SKM-1 treated with dmso at 0.1 percent for 144 hours (cell line): ENCODE measurements around the gene GABRR2.
"Not testable (repeated sequence)": the region's sequence is repeated elsewhere in the genome, so short reads cannot be mapped to it uniquely, and the experiment has no call there.

Experiments
- DNase-seq: peaks from one replicate; lab custom pipeline; 2025; ENCODE audit not compliant: unreplicated experiment; lab: John Stamatoyannopoulos, UW

The GABRR2 gene

DNA sequence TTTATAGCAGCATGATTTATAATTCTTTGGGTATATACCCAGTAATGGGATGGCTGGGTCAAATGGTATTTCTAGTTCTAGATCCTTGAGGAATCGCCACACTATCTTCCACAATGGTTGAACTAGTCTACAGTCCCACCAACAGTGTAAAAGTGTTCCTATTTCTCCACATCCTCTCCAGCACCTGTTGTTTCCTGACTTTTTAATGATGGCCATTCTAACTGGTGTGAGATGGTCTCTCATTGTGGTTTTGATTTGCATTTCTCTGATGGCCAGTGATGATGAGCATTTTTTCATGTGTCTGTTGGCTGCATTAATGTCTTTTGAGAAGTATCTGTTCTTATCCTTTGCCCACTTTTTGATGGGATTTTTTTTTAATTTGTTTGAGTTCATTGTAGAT, 20.0 kb downstream of the GABRR2 start:
- DNase-seq = not testable (repeated sequence)

GRCh38 chr6:89291256-89291819, 23.8 kb downstream of the GABRR2 start:
- no peak for DNase-seq

DNA sequence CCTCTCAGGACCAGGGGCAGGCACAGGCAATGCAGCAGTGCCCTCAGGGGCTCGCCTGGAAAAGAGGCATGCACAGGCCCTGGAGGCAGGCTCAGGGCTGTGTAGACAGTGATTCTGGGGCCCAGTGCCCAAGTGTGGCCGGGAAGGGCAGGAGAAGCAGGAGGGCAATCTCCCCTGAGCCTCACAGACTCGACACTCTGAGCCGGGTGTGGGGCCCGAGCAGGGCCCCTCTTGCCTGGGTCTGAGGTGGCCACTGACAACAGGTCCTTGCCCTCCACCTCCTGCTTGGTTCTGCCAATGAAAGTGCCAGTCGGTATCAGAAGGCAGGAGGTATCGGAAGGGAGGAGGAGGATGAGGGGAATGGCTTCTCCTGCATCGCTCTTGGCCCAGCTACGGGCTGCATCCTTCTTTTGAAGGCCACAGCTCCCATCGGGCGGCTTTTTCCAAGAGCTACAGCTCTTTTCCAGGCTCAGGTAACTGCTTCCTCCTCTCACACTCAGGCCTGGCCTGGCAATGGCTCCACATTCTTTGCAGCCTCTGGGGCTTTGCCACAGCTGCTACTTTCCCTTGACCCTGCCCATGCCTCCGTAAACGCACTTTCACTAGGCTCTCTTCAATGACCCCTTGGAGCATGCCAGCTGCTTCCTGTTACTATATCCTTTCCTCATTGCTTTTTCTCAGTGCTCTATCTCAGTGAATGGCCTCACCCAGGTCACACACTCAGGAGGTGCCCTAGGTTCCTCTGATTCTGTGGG, 24.5 kb downstream of the GABRR2 start:
- no peak for DNase-seq

DNA sequence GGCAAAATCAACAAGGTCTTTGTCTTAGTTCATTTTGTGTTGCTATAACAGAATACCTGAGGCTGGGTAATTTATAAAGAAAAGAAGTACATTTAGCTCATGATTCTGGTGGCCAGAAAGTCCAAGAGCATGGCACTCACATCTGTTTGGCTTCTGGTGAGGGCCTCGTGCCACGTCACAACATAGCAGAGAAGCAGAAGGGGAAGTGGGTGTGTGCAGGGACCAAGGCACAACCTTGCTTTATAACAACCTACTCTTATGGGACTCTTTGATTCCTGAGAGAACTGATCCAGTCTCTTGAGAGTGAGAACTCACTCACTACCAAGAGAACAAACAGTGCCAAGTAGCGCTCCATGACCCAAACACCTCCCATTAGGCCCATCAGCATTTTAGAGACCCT, 25.4 kb downstream of the GABRR2 start:
- DNase-seq = peak; percentile 28

- DNase-seq = peak; percentile 30
These were observed 27.6 kb downstream of the GABRR2 start for GRCh38 chr6:89287351-89288028.

DNA sequence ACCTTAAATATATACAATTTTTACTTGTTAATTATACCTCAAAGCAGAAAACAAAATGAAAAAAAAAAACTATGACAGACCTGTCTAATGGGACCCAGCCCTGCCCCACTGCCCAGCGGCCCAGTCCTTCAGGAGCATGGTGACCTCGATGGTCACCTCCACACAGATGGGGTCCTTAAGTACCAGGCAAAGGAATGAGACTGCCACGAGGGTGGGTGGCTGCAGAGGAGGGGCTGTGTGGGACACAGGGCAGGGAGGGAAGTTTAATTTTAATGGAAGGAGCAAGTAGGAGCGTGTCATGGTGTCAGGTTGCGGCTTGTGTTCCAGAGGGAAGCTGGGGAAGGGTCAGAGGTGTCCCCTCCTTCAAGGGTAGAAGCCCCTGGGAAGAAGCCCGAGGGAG, 28.6 kb downstream of the GABRR2 start:
- DNase-seq = no peak

DNA sequence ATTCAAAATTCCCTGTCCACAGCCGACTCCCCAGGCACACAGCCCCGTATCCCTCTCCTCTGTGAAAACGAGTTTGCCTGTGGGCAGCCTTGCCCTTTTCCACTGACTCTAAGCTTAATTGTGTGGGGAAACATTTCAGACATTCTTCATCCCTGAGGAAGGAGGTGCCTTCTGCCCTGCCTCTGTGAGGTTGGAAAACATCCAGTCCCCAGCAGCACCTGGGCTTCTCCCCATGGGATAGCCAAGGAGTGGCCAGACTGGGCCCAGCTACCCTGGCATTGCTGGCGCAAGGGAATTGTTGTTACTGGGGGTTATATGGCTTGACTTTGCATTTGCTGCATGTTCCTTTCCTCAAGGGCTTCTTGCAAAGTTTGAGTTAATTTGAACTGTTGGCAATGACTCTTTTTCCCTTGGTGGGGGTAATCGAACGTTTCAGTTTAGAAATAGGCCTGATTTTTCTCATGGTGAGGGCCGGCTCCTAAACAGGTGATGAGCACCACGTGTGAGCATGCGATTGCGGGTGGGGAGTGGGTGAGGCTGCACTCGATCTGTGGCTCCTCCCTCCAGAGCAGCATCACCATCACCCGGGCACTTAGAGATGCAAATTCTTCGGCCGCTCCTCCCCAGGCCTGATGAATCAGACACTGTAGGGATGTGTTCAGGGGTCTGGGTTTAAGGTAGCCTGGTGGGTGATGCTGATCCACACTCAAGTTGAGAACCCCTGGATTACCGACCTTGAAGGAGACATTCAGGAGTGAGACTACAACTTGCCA, 29.9 kb downstream of the GABRR2 start:
- no peak for DNase-seq

DNA sequence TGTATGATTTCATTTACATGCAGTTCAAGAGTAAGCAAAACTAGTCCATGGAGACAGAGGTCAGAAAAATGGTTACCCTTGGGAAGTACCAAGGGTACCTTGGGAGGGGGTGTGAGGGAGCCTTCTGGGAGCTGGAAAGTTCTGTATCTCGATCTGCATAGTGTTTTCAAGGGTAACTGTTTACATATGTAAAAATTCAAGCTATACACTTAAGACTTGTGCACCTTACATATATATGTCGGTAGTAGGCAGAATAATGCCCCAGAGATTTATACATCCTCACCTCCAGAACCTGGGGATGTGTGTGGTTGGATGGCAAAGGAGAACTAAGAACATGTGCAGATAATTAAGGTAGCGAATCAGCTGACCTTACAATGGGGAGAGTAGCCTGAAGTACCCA, 31.0 kb downstream of the GABRR2 start:
- DNase-seq = no peak

DNA sequence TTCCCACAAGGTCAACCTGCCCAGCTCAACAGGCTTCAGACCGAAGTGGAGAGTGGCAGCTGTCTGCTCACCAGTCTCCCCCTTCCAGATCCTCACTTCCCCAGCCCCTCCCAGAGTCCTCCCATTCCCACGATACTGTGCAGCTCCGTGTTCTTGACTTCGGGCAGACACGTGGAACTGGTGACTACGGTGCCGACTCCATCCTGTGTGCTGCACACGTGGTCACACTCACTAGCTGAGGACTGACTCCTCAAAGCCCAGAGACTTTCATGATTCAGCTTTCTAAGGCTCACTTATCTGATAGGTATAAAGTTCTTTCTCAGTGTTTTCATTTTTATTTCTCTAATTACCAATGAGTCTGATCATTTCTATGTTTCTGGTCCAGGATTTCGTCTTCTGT, 32.4 kb downstream of the GABRR2 start:
- DNase-seq = no peak

- peak; percentile 88 for DNase-seq
These were observed 33.3 kb downstream of the GABRR2 start for GRCh38 chr6:89281779-89282246.

DNA sequence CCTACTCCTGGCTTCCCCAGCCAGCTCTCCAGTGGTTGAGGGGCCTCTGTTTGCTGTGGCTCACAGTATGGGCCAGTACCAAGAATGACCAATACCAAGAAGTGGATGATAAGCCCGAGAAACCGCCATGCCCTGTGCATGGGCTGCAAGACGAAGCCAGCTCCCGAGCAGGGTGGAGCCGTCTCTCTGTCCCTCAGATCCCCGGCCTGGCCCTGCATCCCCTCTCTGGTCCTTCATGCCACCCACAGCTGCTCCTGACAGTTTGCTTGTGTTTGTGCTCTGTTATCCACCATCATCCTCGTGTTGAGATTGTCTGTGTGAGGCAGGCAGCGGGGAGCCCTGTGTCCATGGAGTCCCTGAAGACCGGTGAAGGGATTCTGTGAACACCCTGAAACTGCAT, 36.1 kb downstream of the GABRR2 start:
- no peak for DNase-seq

DNA sequence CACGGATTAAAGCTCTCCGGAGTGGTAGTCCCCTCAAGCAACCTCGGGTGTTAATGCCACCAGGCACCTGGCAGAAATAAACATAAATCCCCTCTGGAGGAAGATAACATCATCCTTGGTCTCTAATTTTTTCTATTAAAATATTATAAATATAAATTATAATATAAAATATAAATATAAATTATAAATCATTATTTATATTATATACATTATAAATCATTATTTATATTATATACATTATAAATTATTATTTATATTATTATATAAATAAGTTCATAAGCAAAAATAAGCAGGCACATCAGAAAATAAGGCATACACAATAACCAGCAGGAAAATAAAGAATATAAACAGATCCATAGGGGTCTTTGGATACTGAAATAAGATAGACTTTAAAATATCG, 39.2 kb downstream of the GABRR2 start:
- no peak for DNase-seq

- no peak for DNase-seq
These were observed 41.3 kb downstream of the GABRR2 start for GRCh38 chr6:89273816-89274215.

DNA sequence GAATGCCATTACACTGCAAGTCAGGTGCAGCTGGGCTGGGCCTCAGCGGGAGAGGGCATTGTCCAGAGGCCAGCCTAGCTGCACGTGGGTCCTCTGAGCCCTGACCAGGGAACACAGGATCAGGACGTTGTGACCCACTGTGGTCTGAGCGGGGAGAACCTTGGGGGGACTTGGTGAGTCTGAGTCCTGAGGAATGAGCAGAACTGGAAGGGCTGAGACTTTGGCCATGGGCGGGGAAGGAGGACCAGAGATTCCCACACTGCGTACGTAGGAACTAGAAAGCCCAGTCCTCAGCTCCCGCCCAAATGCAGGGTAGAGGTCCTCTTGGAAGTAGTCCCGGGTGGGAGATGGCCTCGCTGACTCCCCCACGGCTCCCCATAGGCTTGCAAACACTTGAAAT, 42.5 kb downstream of the GABRR2 start:
- DNase-seq = no peak

DNA sequence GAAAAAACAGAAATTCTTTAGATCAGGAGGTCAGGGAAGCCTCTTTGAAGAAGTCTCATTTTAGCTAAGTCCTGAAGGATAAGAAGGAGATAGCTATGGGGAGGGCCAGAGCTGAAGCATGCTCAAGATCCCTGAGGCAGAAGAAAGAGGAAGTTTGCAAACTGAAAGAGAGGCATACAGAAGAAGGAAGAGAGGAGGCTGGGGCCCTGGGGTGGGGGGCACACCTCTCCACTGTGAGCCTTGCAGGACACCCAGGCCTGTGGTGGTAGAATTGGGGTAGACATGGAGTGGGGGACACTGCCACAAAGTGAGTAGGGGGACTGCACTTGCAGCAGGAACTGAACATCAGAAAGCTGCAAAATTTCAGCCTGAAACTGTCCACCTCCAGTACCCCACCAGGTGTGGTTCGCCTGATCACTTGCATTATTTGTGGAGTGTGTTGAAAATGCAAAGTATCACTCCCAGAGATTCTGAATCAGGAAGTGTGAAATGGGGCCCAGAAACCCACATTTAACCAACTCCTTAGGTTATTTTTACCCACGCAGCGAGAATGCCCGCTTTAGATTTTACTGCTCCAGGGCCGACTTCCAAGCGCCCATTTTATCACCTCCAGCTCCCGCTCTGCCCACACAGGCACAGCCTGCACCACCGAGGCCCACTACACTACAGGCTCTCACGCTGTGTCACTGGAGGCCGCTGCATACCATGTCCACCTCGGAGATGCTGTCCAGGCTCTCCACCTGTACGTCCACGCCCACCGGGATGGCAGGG, 44.0 kb downstream of the GABRR2 start:
- peak; percentile 82 for DNase-seq

DNA sequence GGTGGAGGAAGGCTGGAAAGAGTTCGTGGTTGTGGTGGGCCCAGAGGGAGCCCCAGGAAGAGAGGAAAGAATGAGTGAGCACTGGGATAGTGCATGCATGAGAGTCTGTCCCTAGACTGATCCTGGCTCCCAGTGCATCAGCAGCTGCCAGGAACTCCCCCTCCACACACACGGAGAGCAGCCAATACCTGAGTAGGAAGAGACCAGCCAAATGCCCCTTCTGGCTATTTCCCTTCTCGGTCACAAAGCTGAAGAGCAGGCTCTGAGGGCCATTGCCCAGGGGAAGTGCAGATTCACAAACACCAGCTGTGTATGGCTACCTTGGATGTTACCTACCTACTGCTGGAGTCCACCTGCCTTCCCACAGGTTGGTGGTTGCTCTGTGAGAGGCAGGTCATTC, 45.1 kb downstream of the GABRR2 start:
- DNase-seq = no peak

GRCh38 chr6:89269252-89269651, 45.8 kb downstream of the GABRR2 start:
- DNase-seq = no peak

DNA sequence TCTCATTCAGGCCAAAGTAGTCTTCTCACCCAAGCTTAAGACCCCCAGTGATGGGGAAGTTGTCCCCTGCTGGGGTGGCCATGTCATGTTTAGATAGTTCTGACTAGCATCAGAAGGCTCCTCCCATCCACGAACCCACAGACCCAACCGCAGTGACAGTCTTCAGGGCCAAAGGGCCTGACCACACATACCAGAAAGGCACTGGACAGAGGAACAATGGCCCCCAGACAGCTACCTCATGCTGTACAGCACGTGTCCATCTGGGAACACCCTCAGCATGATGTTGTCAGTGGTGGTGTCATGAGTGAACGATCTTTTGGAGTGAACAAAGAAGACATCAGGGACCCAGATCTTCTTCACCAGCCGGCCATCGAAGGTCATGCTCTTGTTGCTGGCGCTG, 46.3 kb downstream of the GABRR2 start:
- no peak for DNase-seq

GRCh38 chr6:89267918-89268317, 47.2 kb downstream of the GABRR2 start:
- no peak for DNase-seq

- no peak for DNase-seq
These were observed 50.8 kb downstream of the GABRR2 start for GRCh38 chr6:89264296-89264695.

DNA sequence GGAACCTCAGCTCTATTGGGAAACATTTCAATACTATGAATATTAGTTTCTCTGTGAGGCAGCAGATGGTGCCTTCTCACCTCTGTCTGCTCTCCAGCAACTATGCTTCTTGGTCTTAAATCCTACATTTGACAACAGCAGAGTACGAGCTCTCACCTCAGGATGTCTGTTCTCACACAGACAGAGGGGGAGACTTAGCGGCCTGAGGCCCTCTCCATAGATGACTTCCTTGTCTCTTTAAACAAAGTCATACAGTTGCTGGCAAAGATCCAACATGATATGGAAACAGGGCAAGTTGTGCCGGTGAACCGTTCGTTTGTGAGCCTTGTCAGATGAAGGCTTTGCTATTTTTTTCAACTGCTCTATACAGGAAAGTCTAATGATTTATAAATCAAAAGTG, 54.3 kb downstream of the GABRR2 start:
- DNase-seq = peak; percentile 27
